ENCODE measurements around the gene THRB. TPM values are rescaled to one million over a fixed set of nuclear protein-coding genes. Genes with fewer than 3 reads are reported as not detected.
A peak's percentile ranks its signal among the peaks of the same experiment; 100 is the strongest.

THRB gene
- total and polyA plus RNA-seq, 2 experiments from 2014 or later = 26.8 to 60.0 TPM

GRCh38 chr3:24525022-24525421 lies 30.4 kb upstream of the THRB start:
- Histone ChIP-seq H2AFZ (no peak overlapping the region), H3K9me2 (replicated peaks; ENCODE audit: insufficient read depth) (no peaks in the 10 kb centered on the region), H3K36me3 (replicated peaks; ENCODE audit: insufficient read depth, low read depth) (no peaks in the 10 kb centered on the region), H3K79me2 (no peaks in the 10 kb centered on the region), H3K4me2 (peak overlapping the region; percentile 30), H3K27ac (peak overlapping the region; percentile 80), H3K4me1 (ENCODE audit: insufficient read depth) (peaks cover 28% of the 10 kb centered on the region), H3K9me3 (ENCODE audit: low read depth) (no peaks in the 10 kb centered on the region), H4K20me1 (ENCODE audit: insufficient read depth, poor library complexity, severe bottlenecking) (no peaks in the 10 kb centered on the region), H3K27me3 (no peaks in the 10 kb centered on the region), H3K4me3 (no peak overlapping the region)
- WGBS (ENCODE audit: low lambda C conversion rate, missing lambda C conversion rate) = 91% methylated on average over 1 of the region's 1 CpG
- TF ChIP-seq EZH2 (IDR thresholded peaks at IDR 0.05; ENCODE audit: borderline replicate concordance) (no peak), CTCF (IDR thresholded peaks at IDR 0.05; ENCODE audit: poor library complexity) (no peak), EZH2phosphoT487 (IDR thresholded peaks at IDR 0.05; ENCODE audit: low read depth, severe bottlenecking, unreplicated experiment) (no peak)
- no peak for DNase-seq (ENCODE audit: low spot score)

GRCh38 chr3:24523988-24524727 lies 29.5 kb upstream of the THRB start:
- WGBS (ENCODE audit: low lambda C conversion rate, missing lambda C conversion rate) = 47% methylated on average over 3 of the region's 3 CpGs
- DNase-seq (ENCODE audit: low spot score) = peak; percentile 47
- Histone ChIP-seq H3K27me3 (no peaks in the 10 kb centered on the region), H4K20me1 (ENCODE audit: insufficient read depth, poor library complexity, severe bottlenecking) (no peaks in the 10 kb centered on the region), H3K27ac (peak overlapping the region; percentile 95), H3K9me3 (ENCODE audit: low read depth) (no peaks in the 10 kb centered on the region), H3K4me1 (ENCODE audit: insufficient read depth) (peaks cover 28% of the 10 kb centered on the region), H3K4me2 (peak overlapping the region; percentile 30), H3K36me3 (replicated peaks; ENCODE audit: insufficient read depth, low read depth) (no peaks in the 10 kb centered on the region), H3K9me2 (replicated peaks; ENCODE audit: insufficient read depth) (no peaks in the 10 kb centered on the region), H3K4me3 (no peak overlapping the region), H2AFZ (no peak overlapping the region), H3K79me2 (no peaks in the 10 kb centered on the region)
- no peak for TF ChIP-seq CTCF (IDR thresholded peaks at IDR 0.05; ENCODE audit: poor library complexity)
- TF ChIP-seq EZH2 (IDR thresholded peaks at IDR 0.05; ENCODE audit: borderline replicate concordance) = no peak
- no peak for TF ChIP-seq EZH2phosphoT487 (IDR thresholded peaks at IDR 0.05; ENCODE audit: low read depth, severe bottlenecking, unreplicated experiment)

- WGBS (ENCODE audit: low lambda C conversion rate, missing lambda C conversion rate) = 75% methylated on average over 2 of the region's 2 CpGs
- Histone ChIP-seq H3K27ac (peak overlapping the region; percentile 95), H3K36me3 (replicated peaks; ENCODE audit: insufficient read depth, low read depth) (no peaks in the 10 kb centered on the region), H3K9me3 (ENCODE audit: low read depth) (no peaks in the 10 kb centered on the region), H3K4me2 (peak overlapping the region; percentile 94), H3K79me2 (no peaks in the 10 kb centered on the region), H3K27me3 (no peaks in the 10 kb centered on the region), H3K4me1 (ENCODE audit: insufficient read depth) (peaks cover 28% of the 10 kb centered on the region), H3K9me2 (replicated peaks; ENCODE audit: insufficient read depth) (no peaks in the 10 kb centered on the region), H2AFZ (no peak overlapping the region), H4K20me1 (ENCODE audit: insufficient read depth, poor library complexity, severe bottlenecking) (no peaks in the 10 kb centered on the region), H3K4me3 (no peak overlapping the region)
- TF ChIP-seq CTCF (IDR thresholded peaks at IDR 0.05; ENCODE audit: poor library complexity) (no peak), EZH2 (IDR thresholded peaks at IDR 0.05; ENCODE audit: borderline replicate concordance) (no peak), EZH2phosphoT487 (IDR thresholded peaks at IDR 0.05; ENCODE audit: low read depth, severe bottlenecking, unreplicated experiment) (no peak)
- no peak for DNase-seq (ENCODE audit: low spot score)
These were observed 28.6 kb upstream of the THRB start for GRCh38 chr3:24523215-24523614.
